ENCODE results near the gene LMBR1. TPM values are rescaled to one million over a fixed set of nuclear protein-coding genes. Genes with fewer than 3 reads are reported as not detected.

Gene LMBR1
- total RNA-seq, 1 donor from 2014 or later = 49.7 TPM

GRCh38 chr7:156656598-156656997, 236.4 kb downstream of the LMBR1 start:
- Mint-ChIP-seq H3K4me3 (ENCODE audit: unreplicated experiment) (no peak overlapping the region), H3K36me3 (ENCODE audit: low read depth, unreplicated experiment) (no peaks in the 10 kb centered on the region), H3K27me3 (ENCODE audit: low read depth, unreplicated experiment) (no peaks in the 10 kb centered on the region), H3K27ac (ENCODE audit: unreplicated experiment) (no peak overlapping the region), H3K4me1 (ENCODE audit: low read depth, unreplicated experiment) (no peaks in the 10 kb centered on the region), H3K9me3 (ENCODE audit: unreplicated experiment) (no peaks in the 10 kb centered on the region)
- no peak for DNase-seq (ENCODE audit: low read depth)
- Histone ChIP-seq H4K20me1 (ENCODE audit: insufficient read depth, low read length) (no peaks in the 10 kb centered on the region), H3K9ac (ENCODE audit: low read length) (no peak overlapping the region), H3K79me2 (ENCODE audit: insufficient read depth, low read length) (no peaks in the 10 kb centered on the region), H3K9me3 (ENCODE audit: insufficient read depth, low read depth, low read length) (no peaks in the 10 kb centered on the region), H3K27ac (ENCODE audit: low read depth, low read length) (no peak overlapping the region), H3K4me3 (ENCODE audit: insufficient read depth, low read depth, low read length) (no peak overlapping the region), H3K27me3 (ENCODE audit: insufficient read depth, low read length) (no peaks in the 10 kb centered on the region), H2AFZ (ENCODE audit: low read depth, low read length) (no peak overlapping the region), H3K4me1 (ENCODE audit: insufficient read depth, low read length) (no peaks in the 10 kb centered on the region), H3K4me2 (ENCODE audit: low read length) (no peak overlapping the region), H3K36me3 (ENCODE audit: insufficient read depth, low read length) (no peaks in the 10 kb centered on the region)
- FAIRE-seq = no peak
- TF ChIP-seq, protein P1, sequence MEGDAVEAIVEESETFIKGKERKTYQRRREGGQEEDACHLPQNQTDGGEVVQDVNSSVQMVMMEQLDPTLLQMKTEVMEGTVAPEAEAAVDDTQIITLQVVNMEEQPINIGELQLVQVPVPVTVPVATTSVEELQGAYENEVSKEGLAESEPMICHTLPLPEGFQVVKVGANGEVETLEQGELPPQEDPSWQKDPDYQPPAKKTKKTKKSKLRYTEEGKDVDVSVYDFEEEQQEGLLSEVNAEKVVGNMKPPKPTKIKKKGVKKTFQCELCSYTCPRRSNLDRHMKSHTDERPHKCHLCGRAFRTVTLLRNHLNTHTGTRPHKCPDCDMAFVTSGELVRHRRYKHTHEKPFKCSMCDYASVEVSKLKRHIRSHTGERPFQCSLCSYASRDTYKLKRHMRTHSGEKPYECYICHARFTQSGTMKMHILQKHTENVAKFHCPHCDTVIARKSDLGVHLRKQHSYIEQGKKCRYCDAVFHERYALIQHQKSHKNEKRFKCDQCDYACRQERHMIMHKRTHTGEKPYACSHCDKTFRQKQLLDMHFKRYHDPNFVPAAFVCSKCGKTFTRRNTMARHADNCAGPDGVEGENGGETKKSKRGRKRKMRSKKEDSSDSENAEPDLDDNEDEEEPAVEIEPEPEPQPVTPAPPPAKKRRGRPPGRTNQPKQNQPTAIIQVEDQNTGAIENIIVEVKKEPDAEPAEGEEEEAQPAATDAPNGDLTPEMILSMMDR (IDR thresholded peaks at IDR 0.05; ENCODE audit: insufficient read depth, low read depth, low read length) = no peak
- no peak for TF ChIP-seq EZH2 (IDR thresholded peaks at IDR 0.05; ENCODE audit: insufficient read depth, low read length)

- Histone ChIP-seq H3K9ac (ENCODE audit: low read length) (no peak overlapping the region), H3K9me3 (ENCODE audit: insufficient read depth, low read depth, low read length) (no peaks in the 10 kb centered on the region), H3K79me2 (ENCODE audit: insufficient read depth, low read length) (no peaks in the 10 kb centered on the region), H3K36me3 (ENCODE audit: insufficient read depth, low read length) (no peaks in the 10 kb centered on the region), H2AFZ (ENCODE audit: low read depth, low read length) (no peak overlapping the region), H3K27me3 (ENCODE audit: insufficient read depth, low read length) (no peaks in the 10 kb centered on the region), H3K4me3 (ENCODE audit: insufficient read depth, low read depth, low read length) (no peak overlapping the region), H3K27ac (ENCODE audit: low read depth, low read length) (no peak overlapping the region), H3K4me2 (ENCODE audit: low read length) (no peak overlapping the region), H4K20me1 (ENCODE audit: insufficient read depth, low read length) (no peaks in the 10 kb centered on the region), H3K4me1 (ENCODE audit: insufficient read depth, low read length) (no peaks in the 10 kb centered on the region)
- Mint-ChIP-seq H3K36me3 (ENCODE audit: low read depth, unreplicated experiment) (no peaks in the 10 kb centered on the region), H3K27me3 (ENCODE audit: low read depth, unreplicated experiment) (no peaks in the 10 kb centered on the region), H3K9me3 (ENCODE audit: unreplicated experiment) (no peaks in the 10 kb centered on the region), H3K27ac (ENCODE audit: unreplicated experiment) (no peak overlapping the region), H3K4me3 (ENCODE audit: unreplicated experiment) (no peak overlapping the region), H3K4me1 (ENCODE audit: low read depth, unreplicated experiment) (no peaks in the 10 kb centered on the region)
- DNase-seq (ENCODE audit: low read depth) = no peak
- no peak for FAIRE-seq
- TF ChIP-seq, protein P1 (IDR thresholded peaks at IDR 0.05; ENCODE audit: insufficient read depth, low read depth, low read length) = no peak
- no peak for TF ChIP-seq EZH2 (IDR thresholded peaks at IDR 0.05; ENCODE audit: insufficient read depth, low read length)
Observed at GRCh38 chr7:156655983-156656382, 237.0 kb downstream of the LMBR1 start.

- H3K27me3 Mint-ChIP-seq (ENCODE audit: low read depth, unreplicated experiment) = no peaks in the 10 kb centered on the region
- no peaks in the 10 kb centered on the region for H3K36me3 Mint-ChIP-seq (ENCODE audit: low read depth, unreplicated experiment)
- H3K4me1 Mint-ChIP-seq (ENCODE audit: low read depth, unreplicated experiment) = no peaks in the 10 kb centered on the region
- H3K9me3 Mint-ChIP-seq (ENCODE audit: unreplicated experiment) = no peaks in the 10 kb centered on the region
- no peak overlapping the region for H2AFZ ChIP-seq (ENCODE audit: low read depth, low read length)
- no peak overlapping the region for H3K4me3 Mint-ChIP-seq (ENCODE audit: unreplicated experiment)
- no peaks in the 10 kb centered on the region for H3K79me2 ChIP-seq (ENCODE audit: insufficient read depth, low read length)
- DNase-seq (ENCODE audit: low read depth) (no peak), FAIRE-seq (no peak)
- no peaks in the 10 kb centered on the region for H3K36me3 ChIP-seq (ENCODE audit: insufficient read depth, low read length)
- no peaks in the 10 kb centered on the region for H3K9me3 ChIP-seq (ENCODE audit: insufficient read depth, low read depth, low read length)
- H3K4me3 ChIP-seq (ENCODE audit: insufficient read depth, low read depth, low read length) = no peak overlapping the region
- H3K27me3 ChIP-seq (ENCODE audit: insufficient read depth, low read length) = no peaks in the 10 kb centered on the region
- H3K9ac ChIP-seq (ENCODE audit: low read length) = no peak overlapping the region
- H3K27ac Mint-ChIP-seq (ENCODE audit: unreplicated experiment) = no peak overlapping the region
- H3K4me1 ChIP-seq (ENCODE audit: insufficient read depth, low read length) = no peaks in the 10 kb centered on the region
- H4K20me1 ChIP-seq (ENCODE audit: insufficient read depth, low read length) = no peaks in the 10 kb centered on the region
- no peak overlapping the region for H3K27ac ChIP-seq (ENCODE audit: low read depth, low read length)
- no peak overlapping the region for H3K4me2 ChIP-seq (ENCODE audit: low read length)
- no peak for TF ChIP-seq EZH2 (IDR thresholded peaks at IDR 0.05; ENCODE audit: insufficient read depth, low read length)
- TF ChIP-seq, protein P1 (IDR thresholded peaks at IDR 0.05; ENCODE audit: insufficient read depth, low read depth, low read length) = no peak
Observed at GRCh38 chr7:156655251-156655650, 237.7 kb downstream of the LMBR1 start.

Measured in astrocyte (in vitro differentiated cells and primary cell).